ENCODE results near the gene CSTB.

CSTB gene

GRCh38 chr21:43734928-43735229 lies 41.2 kb downstream of the CSTB start:
- Histone ChIP-seq H4K20me1 (ENCODE audit: insufficient read depth, low read length, poor library complexity, severe bottlenecking) (no peaks in the 10 kb centered on the region), H2AFZ (ENCODE audit: low read length) (no peak overlapping the region), H3K9me2 (replicated peaks; ENCODE audit: low read depth, low read length) (no peaks in the 10 kb centered on the region), H3K79me2 (ENCODE audit: insufficient read depth, low read length) (peaks cover 21% of the 10 kb centered on the region), H3K27me3 (ENCODE audit: insufficient read depth, low read length, poor library complexity, severe bottlenecking) (no peaks in the 10 kb centered on the region), H3F3A (ENCODE audit: low read depth) (no peaks in the 10 kb centered on the region), H3K9me3 (ENCODE audit: insufficient read depth, low read depth, low read length) (no peaks in the 10 kb centered on the region), H3K4me1 (ENCODE audit: insufficient read depth, low read length, poor library complexity, severe bottlenecking) (no peaks in the 10 kb centered on the region), H3K36me3 (ENCODE audit: insufficient read depth, low read length) (peaks cover 14% of the 10 kb centered on the region; the same call in 1 of the 2 replicates), H3K4me3 (ENCODE audit: low read length, poor library complexity, severe bottlenecking) (no peak overlapping the region), H3K9ac (ENCODE audit: low read depth, low read length, poor library complexity, severe bottlenecking) (no peak overlapping the region), H3K4me2 (ENCODE audit: low read depth, low read length, poor library complexity, severe bottlenecking) (no peak overlapping the region)
- TF ChIP-seq CTCF (conservative IDR thresholded peaks at IDR 0.05; ENCODE audit: low read length), result no peak
- TF ChIP-seq EZH2phosphoT487 (IDR thresholded peaks at IDR 0.05; ENCODE audit: borderline replicate concordance), result no peak

GRCh38 chr21:43734131-43734927 lies 41.8 kb downstream of the CSTB start:
- H2AFZ ChIP-seq (ENCODE audit: low read length), result no peak overlapping the region
- H3K9me2 ChIP-seq (replicated peaks; ENCODE audit: low read depth, low read length), result no peaks in the 10 kb centered on the region
- H3F3A ChIP-seq (ENCODE audit: low read depth), result no peaks in the 10 kb centered on the region
- H3K27me3 ChIP-seq (ENCODE audit: insufficient read depth, low read length, poor library complexity, severe bottlenecking), result no peaks in the 10 kb centered on the region
- H3K4me2 ChIP-seq (ENCODE audit: low read depth, low read length, poor library complexity, severe bottlenecking), result no peak overlapping the region
- TF ChIP-seq CTCF (conservative IDR thresholded peaks at IDR 0.05; ENCODE audit: low read length), result no peak
- no peak for TF ChIP-seq EZH2phosphoT487 (IDR thresholded peaks at IDR 0.05; ENCODE audit: borderline replicate concordance)
- H3K79me2 ChIP-seq (ENCODE audit: insufficient read depth, low read length), result peaks cover 26% of the 10 kb centered on the region
- no peaks in the 10 kb centered on the region for H3K9me3 ChIP-seq (ENCODE audit: insufficient read depth, low read depth, low read length)
- H4K20me1 ChIP-seq (ENCODE audit: insufficient read depth, low read length, poor library complexity, severe bottlenecking), result peaks cover 3% of the 10 kb centered on the region
- no peak overlapping the region for H3K9ac ChIP-seq (ENCODE audit: low read depth, low read length, poor library complexity, severe bottlenecking)
- peaks cover under 1% of the 10 kb centered on the region for H3K4me1 ChIP-seq (ENCODE audit: insufficient read depth, low read length, poor library complexity, severe bottlenecking)
- H3K36me3 ChIP-seq (ENCODE audit: insufficient read depth, low read length), result peaks cover 14% of the 10 kb centered on the region; the same call in 1 of the 2 replicates
- H3K4me3 ChIP-seq (ENCODE audit: low read length, poor library complexity, severe bottlenecking), result no peak overlapping the region

DNA sequence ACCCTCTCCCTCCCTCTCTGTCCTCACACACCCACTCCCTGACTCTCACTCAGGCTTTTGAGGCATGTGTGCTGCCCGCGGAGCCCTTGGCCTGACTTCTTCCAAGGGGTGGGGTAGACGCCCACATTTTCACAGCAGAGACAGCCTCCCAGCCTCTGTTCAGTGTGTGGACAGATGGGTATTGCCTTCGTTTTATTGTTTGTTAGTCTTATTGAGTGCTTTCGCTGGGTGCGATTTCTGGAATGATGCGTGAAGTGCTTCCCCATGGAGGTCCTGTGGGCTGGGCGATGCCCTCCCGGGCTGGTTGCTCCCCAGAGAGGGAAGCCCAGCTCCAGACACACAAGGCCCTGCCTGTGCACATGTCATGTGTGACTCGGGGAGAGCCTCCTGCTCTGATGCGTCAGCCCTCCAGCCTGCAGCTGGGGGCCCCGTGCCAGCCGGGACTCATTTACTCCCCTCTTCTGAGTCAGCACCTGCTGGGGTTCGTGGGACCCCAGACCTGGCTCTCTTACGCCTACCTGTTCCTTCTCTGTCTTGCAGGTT lies 42.5 kb downstream of the CSTB start:
- no peak overlapping the region for H3K4me2 ChIP-seq (ENCODE audit: low read depth, low read length, poor library complexity, severe bottlenecking)
- peaks cover 14% of the 10 kb centered on the region; the same call in 1 of the 2 replicates for H3K36me3 ChIP-seq (ENCODE audit: insufficient read depth, low read length)

More for the DNA sequence above, 42.5 kb downstream of the CSTB start:
- Histone ChIP-seq H3K9me2 (replicated peaks; ENCODE audit: low read depth, low read length) (no peaks in the 10 kb centered on the region), H4K20me1 (ENCODE audit: insufficient read depth, low read length, poor library complexity, severe bottlenecking) (peaks cover 8% of the 10 kb centered on the region), H3K9ac (ENCODE audit: low read depth, low read length, poor library complexity, severe bottlenecking) (no peak overlapping the region), H3K4me3 (ENCODE audit: low read length, poor library complexity, severe bottlenecking) (no peak overlapping the region), H3K79me2 (ENCODE audit: insufficient read depth, low read length) (peaks cover 33% of the 10 kb centered on the region), H3K9me3 (ENCODE audit: insufficient read depth, low read depth, low read length) (no peaks in the 10 kb centered on the region), H3K4me1 (ENCODE audit: insufficient read depth, low read length, poor library complexity, severe bottlenecking) (peaks cover 6% of the 10 kb centered on the region), H3K27me3 (ENCODE audit: insufficient read depth, low read length, poor library complexity, severe bottlenecking) (no peaks in the 10 kb centered on the region), H2AFZ (ENCODE audit: low read length) (no peak overlapping the region), H3F3A (ENCODE audit: low read depth) (no peaks in the 10 kb centered on the region)
- TF ChIP-seq CTCF (conservative IDR thresholded peaks at IDR 0.05; ENCODE audit: low read length) (no peak), EZH2phosphoT487 (IDR thresholded peaks at IDR 0.05; ENCODE audit: borderline replicate concordance) (no peak)

All from Loucy (cell line).